Erythroblast (primary cell): ENCODE data around the gene FAAP20.

Source experiments
- GATA1 ChIP-seq: IDR thresholded peaks from 2 replicates; pipeline ENCODE4 v1.6.1; 2011; ENCODE audit warnings: low read depth, mild to moderate bottlenecking, control low read depth, low read length, moderate library complexity
- POLR2A ChIP-seq: IDR thresholded peaks from 2 replicates; pipeline ENCODE4 v1.6.1; 2011; ENCODE audit warnings: mild to moderate bottlenecking, low read length

DNA sequence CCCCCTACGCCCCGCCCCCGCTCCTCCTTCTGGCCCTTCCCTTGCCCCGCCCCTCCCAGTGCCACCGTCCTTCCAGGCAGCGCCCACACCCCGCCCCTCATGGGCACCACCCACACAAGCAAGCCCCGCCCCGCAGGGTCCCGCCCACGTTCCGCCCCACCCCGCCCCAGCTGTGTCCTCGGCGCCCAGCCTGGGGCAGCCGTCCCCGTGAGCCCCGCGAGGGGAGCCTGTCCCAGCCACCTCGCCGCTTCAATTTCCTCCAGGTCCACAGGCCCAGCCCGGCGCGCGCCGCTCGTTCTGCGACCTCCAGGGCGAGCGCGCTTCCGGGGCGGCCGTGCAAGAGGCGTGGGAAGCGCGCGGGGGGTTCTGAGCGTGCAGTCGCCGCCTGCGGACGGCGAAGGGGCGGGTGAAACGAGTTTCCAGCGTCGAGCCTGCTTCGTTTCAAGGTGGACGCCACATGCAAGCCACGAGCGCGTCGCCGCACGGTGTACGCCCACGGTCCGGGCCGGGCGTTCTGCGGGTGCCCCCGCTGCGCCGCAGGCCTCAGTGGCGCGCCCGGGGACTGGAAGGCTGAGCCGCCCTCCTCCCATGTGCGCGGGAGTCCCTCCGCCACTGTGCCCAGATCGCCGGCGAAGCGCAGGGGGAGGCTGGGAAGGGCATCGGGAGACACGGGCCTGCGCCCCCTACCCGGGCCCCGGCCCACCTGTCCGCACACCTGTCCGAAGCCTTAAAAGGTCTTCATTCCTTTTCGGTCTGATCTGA is 10.8 kb upstream of the FAAP20 start:
- TF ChIP-seq POLR2A (peak; percentile 18), GATA1 (no peak)
